NCI-H345 treated with DMSO at 0.1 percent for 48 hours (cell line): ENCODE results near the gene IL1RL2.

Experiments
- DNase-seq: peaks from one replicate; lab custom pipeline; 2025; ENCODE audit not compliant: unreplicated experiment; lab: John Stamatoyannopoulos, UW

The IL1RL2 gene

DNA sequence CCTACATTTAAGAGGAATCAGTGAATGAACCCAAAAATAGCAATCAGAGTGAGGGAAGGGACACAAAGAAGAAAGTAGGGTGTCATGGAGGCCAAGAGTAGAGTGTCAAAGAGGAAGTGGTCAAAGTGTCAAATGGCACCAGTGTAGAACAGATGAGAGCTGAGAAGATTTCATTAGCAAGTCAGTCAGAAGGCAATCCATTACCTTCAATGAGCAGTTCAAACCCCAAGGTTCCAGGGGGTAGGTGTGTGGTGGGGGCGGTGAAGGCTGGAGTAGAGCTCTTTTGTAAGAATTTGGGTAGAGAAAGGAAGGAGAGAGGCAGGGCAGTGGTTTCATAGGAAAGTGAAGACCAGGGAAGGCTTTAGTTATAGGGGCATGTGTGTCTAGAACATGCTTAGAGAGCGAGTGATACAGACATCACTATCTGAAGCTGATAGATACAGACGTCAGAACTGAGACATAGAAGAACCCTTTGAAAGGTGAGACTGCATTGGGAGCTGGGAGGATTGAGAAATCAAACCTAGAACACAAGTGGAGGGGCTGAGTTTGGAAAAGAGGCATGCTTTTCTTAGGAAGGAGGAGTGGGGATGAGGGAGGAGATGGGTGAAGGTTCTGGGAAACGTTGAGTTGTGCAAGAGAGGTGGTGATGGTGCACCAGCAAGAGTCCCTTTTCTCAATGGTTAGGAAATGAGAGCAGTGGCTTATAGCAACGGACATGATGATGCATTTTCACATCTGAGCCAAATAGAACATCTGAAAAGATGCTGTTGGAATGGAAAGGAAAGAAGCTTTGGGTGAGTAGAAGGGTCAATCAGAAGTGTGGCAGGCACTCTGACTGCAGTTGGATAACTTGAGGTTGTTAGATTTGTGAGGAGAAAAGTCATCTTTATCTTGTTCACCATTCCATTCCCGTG, 75.7 kb downstream of the IL1RL2 start:
- DNase-seq = no peak

DNA sequence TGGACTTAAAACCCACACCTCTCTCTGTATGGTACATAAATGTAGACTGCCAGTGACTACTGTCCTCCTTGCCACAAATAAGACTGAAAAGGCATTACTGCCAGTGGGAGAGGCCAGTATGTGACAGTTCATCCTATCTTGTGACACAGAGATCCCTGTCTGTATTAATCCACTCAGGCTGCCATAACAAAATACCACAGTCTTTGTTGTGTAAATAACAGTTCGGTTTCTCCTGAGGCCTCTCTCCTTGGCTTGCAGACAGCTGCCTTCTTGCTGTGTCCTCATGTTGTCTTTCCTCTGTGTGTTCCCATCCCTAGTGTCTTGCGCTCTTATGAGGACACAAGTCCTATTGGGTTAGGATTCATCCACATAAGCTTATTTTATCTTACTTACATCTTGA, 78.1 kb downstream of the IL1RL2 start:
- no peak for DNase-seq

- no peak for DNase-seq
Measured at GRCh38 chr2:102266204-102266603, 79.4 kb downstream of the IL1RL2 start.

- no peak for DNase-seq
Measured at GRCh38 chr2:102267774-102268173, 81.0 kb downstream of the IL1RL2 start.

GRCh38 chr2:102268510-102269199, 81.8 kb downstream of the IL1RL2 start:
- no peak for DNase-seq

GRCh38 chr2:102269200-102269524, 82.3 kb downstream of the IL1RL2 start:
- DNase-seq = no peak

DNA sequence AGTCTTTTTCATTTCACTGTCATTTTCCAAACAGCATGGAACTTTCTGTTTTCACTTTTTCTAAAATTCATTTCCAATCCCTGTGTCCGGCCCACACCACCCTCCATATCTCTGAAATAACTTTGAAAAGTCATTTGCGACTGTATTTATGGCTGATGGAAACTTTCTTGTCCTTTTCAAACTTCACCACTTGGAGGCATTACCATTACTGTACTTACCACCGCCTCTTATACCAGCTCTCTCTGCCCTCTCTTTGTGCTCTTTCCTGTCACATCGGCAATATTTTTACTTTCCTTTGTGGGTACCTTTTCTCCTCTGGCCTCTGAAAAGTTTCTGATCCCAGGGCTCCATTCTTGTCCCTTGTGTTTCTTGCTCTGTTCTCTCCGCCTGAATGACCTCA, 85.0 kb downstream of the IL1RL2 start:
- DNase-seq = no peak

DNA sequence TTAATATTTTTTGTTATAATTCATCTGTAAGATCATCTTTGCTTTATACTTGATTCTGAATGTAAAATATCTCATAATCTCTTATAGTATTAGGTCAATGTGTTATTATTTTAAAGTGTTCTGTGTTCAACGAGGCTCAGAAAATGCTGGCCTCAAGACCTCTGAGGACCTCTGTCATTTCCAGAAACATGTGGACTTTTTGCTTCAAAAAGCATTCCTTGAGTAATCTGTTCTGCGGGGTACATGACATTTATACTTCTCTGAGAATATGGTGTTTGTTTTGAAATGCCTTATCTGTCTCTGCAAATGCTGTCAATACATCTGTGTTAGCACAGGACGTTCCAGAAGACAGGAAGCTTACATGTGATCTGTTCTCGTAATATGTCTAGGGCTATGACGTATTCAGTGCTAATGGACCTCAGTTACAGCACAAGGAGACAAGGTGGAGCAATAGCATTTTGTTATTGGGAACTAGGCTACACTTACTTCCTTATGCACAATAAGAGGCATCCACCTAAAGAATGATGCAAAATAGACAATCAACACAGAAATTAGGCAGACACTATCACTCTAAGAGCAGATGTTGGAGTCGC, 86.9 kb downstream of the IL1RL2 start:
- no peak for DNase-seq

- DNase-seq = no peak
Measured at GRCh38 chr2:102276549-102277201, 89.9 kb downstream of the IL1RL2 start.

DNA sequence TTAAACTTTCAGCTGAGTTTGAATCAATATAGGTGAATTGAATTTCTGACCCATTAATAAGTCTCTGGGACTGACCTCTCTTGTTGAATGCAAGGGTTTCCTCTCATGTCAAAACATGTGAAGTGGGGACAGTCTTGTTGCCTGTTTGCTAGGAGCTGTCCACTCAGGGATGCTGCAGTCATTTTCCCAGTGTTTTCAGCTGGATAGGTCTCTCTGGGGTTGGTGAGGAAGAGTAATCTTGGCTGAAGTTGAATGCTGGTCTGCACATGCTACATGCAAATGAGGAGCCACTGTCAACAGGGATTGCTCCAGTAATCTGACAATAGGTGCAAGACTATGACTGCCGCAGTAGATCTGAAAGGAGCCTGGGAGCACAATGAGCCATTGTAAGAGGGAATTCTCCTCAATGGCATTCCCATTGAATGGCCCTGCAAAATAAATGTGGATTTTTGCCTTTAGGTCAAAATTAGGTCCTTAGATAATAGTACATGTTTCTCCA, 90.4 kb downstream of the IL1RL2 start:
- DNase-seq = no peak

DNA sequence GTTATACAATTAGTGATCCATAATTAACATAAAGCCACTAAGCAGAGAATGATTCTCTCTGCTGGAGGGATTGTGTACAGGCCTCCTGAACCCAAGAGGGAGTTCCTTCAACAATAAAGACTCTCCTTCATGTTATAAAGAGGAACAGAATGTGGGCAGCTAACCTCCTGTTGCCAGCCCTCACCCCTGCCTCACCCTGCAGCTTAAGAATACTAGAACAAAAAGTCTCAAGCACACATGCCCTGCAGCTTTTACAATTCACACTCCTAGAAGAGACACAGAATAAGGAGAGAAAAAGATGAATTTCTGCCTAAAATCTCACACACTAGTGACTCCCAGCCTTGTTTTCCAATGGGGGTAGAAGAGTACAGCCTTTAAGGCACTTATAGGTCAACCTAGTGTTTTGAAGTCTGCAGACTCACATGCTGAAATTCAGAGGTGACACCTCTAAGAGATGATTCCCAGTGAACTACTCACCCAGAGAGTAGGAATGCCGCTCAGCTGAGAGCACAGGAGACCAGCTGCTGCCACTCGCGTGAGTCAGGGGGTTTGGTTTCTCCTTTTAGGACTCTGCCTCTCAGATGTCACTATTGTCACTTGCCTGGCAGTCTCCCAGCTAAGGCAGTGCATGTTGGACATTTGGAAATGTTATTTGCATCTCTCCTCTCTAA, 92.0 kb downstream of the IL1RL2 start:
- DNase-seq = no peak

DNA sequence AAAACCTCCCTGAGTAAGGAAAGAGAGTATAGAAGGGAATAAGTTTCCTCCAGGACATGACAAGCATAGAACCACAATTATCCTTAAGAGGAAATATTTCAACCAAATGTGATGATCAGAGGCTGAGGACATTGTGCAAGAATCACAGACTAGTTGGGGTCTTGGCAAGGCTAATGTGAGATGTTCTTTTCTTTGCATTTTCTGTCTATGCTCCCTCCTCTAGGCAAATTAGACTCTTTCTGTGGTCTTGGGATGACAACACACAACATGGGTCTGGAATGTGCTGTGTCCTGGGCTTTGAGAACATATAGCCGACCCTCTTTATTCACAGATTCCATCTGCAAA, 92.5 kb downstream of the IL1RL2 start:
- DNase-seq = no peak

DNA sequence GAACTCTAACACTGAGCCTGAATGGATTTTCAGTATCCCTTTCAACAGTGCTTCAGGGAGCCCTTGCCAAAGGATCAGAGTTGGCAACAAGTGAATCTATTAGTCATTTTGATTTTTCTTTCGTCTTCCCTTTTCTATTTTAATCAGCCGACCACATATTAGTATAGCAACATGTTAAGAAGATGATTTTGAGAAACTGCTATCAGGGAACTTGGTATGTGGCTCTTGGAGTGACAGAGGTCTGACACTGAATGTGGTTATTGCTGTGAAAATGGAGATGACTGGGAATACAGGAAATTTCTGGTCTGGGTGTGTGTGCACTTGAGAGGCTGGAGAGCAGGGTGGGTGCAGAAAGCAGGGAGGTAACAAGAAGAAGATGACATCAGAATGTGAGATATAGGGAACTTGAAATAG, 95.9 kb downstream of the IL1RL2 start:
- DNase-seq = no peak

DNA sequence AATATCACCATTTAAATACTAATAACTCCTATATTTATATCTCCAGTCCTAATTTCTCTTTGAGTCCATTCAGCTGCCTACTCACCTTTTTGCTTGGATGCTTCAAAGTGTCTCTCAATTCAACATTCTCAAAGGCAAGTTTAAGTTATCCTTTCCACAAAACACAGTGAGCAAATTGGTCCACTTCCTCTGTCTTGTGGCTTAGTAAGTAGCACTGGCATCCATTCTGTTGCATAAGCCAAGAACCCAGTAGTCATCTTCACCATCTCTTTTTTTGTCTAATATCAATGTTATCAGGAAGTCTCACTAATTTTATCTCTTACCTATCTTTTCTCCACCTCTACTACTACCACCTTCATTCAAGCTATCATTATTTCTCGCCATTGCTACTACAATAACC, 97.2 kb downstream of the IL1RL2 start:
- DNase-seq = no peak

GRCh38 chr2:102284611-102285010, 97.8 kb downstream of the IL1RL2 start:
- no peak for DNase-seq

GRCh38 chr2:102285368-102285767, 98.5 kb downstream of the IL1RL2 start:
- no peak for DNase-seq

DNA sequence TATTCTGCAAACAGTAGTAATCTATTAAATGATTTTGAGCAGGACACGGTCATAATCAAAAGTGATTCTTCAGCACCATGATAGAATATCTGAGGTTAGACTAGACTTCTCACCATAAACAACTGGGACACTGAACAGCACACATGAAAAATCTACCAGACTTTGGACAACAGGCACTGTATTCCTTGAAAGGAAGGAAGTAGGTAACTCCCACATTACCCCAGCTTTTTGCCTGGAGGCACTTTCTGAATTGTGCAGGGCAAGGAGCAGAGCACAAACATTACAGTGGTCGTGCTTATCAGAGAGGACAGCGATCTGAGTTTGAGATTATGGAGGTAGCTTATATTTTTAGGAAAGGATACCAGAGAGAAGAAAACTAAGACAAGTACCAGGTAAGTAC, 99.2 kb downstream of the IL1RL2 start:
- no peak for DNase-seq

- DNase-seq = no peak
Measured at GRCh38 chr2:102289129-102289528, 102.3 kb downstream of the IL1RL2 start.
